Rectal smooth muscle tissue (tissue), 1 donor: ENCODE results near the gene STX2.

ENCODE experiments used
- H3K27ac ChIP-seq: one replicate; pipeline ENCODE4 v1.7.0; 2013; ENCODE audit warnings: low read depth, low read length, inconsistent platforms
- H3K27me3 ChIP-seq: one replicate; pipeline ENCODE4 v1.7.0; 2013; ENCODE audit warnings: low read length; ENCODE audit not compliant: control insufficient read depth, insufficient read depth
- H3K36me3 ChIP-seq: one replicate; pipeline ENCODE4 v1.7.0; 2013; ENCODE audit warnings: low read length; ENCODE audit not compliant: control insufficient read depth, insufficient read depth
- H3K4me1 ChIP-seq: one replicate; pipeline ENCODE4 v1.7.0; 2013; ENCODE audit warnings: low read length; ENCODE audit not compliant: control insufficient read depth, insufficient read depth
- H3K4me3 ChIP-seq: one replicate; pipeline ENCODE4 v1.7.0; 2013; ENCODE audit warnings: low read length
- H3K9ac ChIP-seq: one replicate; pipeline ENCODE4 v1.7.0; 2013; ENCODE audit warnings: low read length

The STX2 gene

GRCh38 chr12:130803702-130804101 lies 35.3 kb downstream of the STX2 start:
- no peak overlapping the region for H3K27ac ChIP-seq
- H3K4me1 ChIP-seq, result no peaks in the 10 kb centered on the region
- no peaks in the 10 kb centered on the region for H3K27me3 ChIP-seq
- H3K36me3 ChIP-seq, result peaks cover 9% of the 10 kb centered on the region
- H3K9ac ChIP-seq, result no peak overlapping the region
- no peak overlapping the region for H3K4me3 ChIP-seq

- H3K27ac ChIP-seq, result no peak overlapping the region
- no peak overlapping the region for H3K9ac ChIP-seq
- peaks cover 4% of the 10 kb centered on the region for H3K36me3 ChIP-seq
- H3K4me3 ChIP-seq, result no peak overlapping the region
- H3K27me3 ChIP-seq, result no peaks in the 10 kb centered on the region
- no peaks in the 10 kb centered on the region for H3K4me1 ChIP-seq
These were observed 38.7 kb downstream of the STX2 start for GRCh38 chr12:130800312-130800711.

- Histone ChIP-seq H3K27me3 (no peaks in the 10 kb centered on the region), H3K27ac (no peak overlapping the region), H3K36me3 (peaks cover 2% of the 10 kb centered on the region), H3K4me3 (no peak overlapping the region), H3K9ac (no peak overlapping the region), H3K4me1 (no peaks in the 10 kb centered on the region)
These were observed 40.0 kb downstream of the STX2 start for GRCh38 chr12:130799051-130799450.

GRCh38 chr12:130796985-130797686 lies 41.9 kb downstream of the STX2 start:
- Histone ChIP-seq H3K4me3 (no peak overlapping the region), H3K9ac (no peak overlapping the region), H3K4me1 (no peaks in the 10 kb centered on the region), H3K27me3 (no peaks in the 10 kb centered on the region), H3K36me3 (peaks cover 2% of the 10 kb centered on the region), H3K27ac (no peak overlapping the region)

- H3K27me3 ChIP-seq, result no peaks in the 10 kb centered on the region
- H3K36me3 ChIP-seq, result peaks cover 2% of the 10 kb centered on the region
- no peak overlapping the region for H3K9ac ChIP-seq
- H3K27ac ChIP-seq, result no peak overlapping the region
- H3K4me1 ChIP-seq, result no peaks in the 10 kb centered on the region
- no peak overlapping the region for H3K4me3 ChIP-seq
These were observed 43.1 kb downstream of the STX2 start for GRCh38 chr12:130795906-130796305.

- Histone ChIP-seq H3K27me3 (no peaks in the 10 kb centered on the region), H3K27ac (no peak overlapping the region), H3K4me3 (no peak overlapping the region), H3K36me3 (peaks cover 2% of the 10 kb centered on the region), H3K4me1 (no peaks in the 10 kb centered on the region), H3K9ac (no peak overlapping the region)
These were observed 45.5 kb downstream of the STX2 start for GRCh38 chr12:130793554-130793849.

GRCh38 chr12:130792821-130793553 lies 46.1 kb downstream of the STX2 start:
- H3K27me3 ChIP-seq, result no peaks in the 10 kb centered on the region
- peaks cover 2% of the 10 kb centered on the region for H3K36me3 ChIP-seq
- no peak overlapping the region for H3K9ac ChIP-seq

GRCh38 chr12:130791629-130792028 lies 47.4 kb downstream of the STX2 start:
- Histone ChIP-seq H3K27me3 (no peaks in the 10 kb centered on the region), H3K4me3 (no peak overlapping the region), H3K36me3 (peaks cover 2% of the 10 kb centered on the region), H3K27ac (no peak overlapping the region), H3K4me1 (no peaks in the 10 kb centered on the region), H3K9ac (no peak overlapping the region)

More at GRCh38 chr12:130792821-130793553, 46.1 kb downstream of the STX2 start:
- Histone ChIP-seq H3K4me1 (no peaks in the 10 kb centered on the region), H3K27ac (no peak overlapping the region), H3K4me3 (no peak overlapping the region)

- H3K27me3 ChIP-seq, result no peaks in the 10 kb centered on the region
- H3K9ac ChIP-seq, result no peak overlapping the region
- no peaks in the 10 kb centered on the region for H3K4me1 ChIP-seq
- H3K4me3 ChIP-seq, result no peak overlapping the region
- no peak overlapping the region for H3K27ac ChIP-seq
- no peaks in the 10 kb centered on the region for H3K36me3 ChIP-seq
These were observed 50.5 kb downstream of the STX2 start for GRCh38 chr12:130788515-130788914.

GRCh38 chr12:130787445-130788410 lies 51.3 kb downstream of the STX2 start:
- H3K36me3 ChIP-seq, result no peaks in the 10 kb centered on the region
- H3K27ac ChIP-seq, result no peak overlapping the region
- H3K9ac ChIP-seq, result no peak overlapping the region
- H3K27me3 ChIP-seq, result no peaks in the 10 kb centered on the region
- no peak overlapping the region for H3K4me3 ChIP-seq
- no peaks in the 10 kb centered on the region for H3K4me1 ChIP-seq

- H3K4me1 ChIP-seq, result no peaks in the 10 kb centered on the region
- no peak overlapping the region for H3K27ac ChIP-seq
- H3K27me3 ChIP-seq, result no peaks in the 10 kb centered on the region
- no peaks in the 10 kb centered on the region for H3K36me3 ChIP-seq
- no peak overlapping the region for H3K9ac ChIP-seq
- no peak overlapping the region for H3K4me3 ChIP-seq
These were observed 52.0 kb downstream of the STX2 start for GRCh38 chr12:130787041-130787440.

- Histone ChIP-seq H3K4me1 (no peaks in the 10 kb centered on the region), H3K27ac (no peak overlapping the region), H3K36me3 (no peaks in the 10 kb centered on the region), H3K4me3 (no peak overlapping the region), H3K9ac (no peak overlapping the region), H3K27me3 (no peaks in the 10 kb centered on the region)
These were observed 55.8 kb downstream of the STX2 start for GRCh38 chr12:130783110-130783715.
